HCT116 (cell line): ENCODE data around the gene TCFL5. TPM values are rescaled to one million over a fixed set of nuclear protein-coding genes. Genes with fewer than 3 reads are reported as not detected.

Source experiments
- ATAC-seq: fragments of 200-7000 bp; cut with Tn5 transposase; 2 replicates; pipeline ENCODE4 v1.9.1; 2020; ENCODE audit warnings: mild to moderate bottlenecking, moderate library complexity
- BruUV-seq: library from RNA; stranded (reverse); fragments of 400-500 nt; replicated peaks from 2 replicates; lab custom pipeline; 2021; lab: Mats Ljungman, UMichigan
- CTCF ChIA-PET: fragments of 300-600 bp; sonication (Branson Sonifier 250); formaldehyde crosslinking; loops from one replicate; lab custom pipeline; 2021; ENCODE audit warnings: antibody characterized with exemption; lab: Charles Lee
- POLR2A ChIA-PET: fragments of 300-600, 350-600 bp; sonication (Branson Sonifier 250); formaldehyde crosslinking; loops from one replicate; lab custom pipeline; 2021; ENCODE audit warnings: antibody characterized with exemption; lab: Charles Lee
- RAD21 ChIA-PET, 2 experiments: fragments of 300-600 bp; sonication (Branson Sonifier 250); formaldehyde crosslinking; loops; one replicate each; lab custom pipeline; 2023; ENCODE audit warnings: low total read pairs in 2 of 2; ENCODE audit not compliant: uncharacterized antibody in 2 of 2, unreplicated experiment in 2 of 2, low non-redundant PET in 1 of 2; lab: Charles Lee
- DNase-seq: peaks from one replicate; pipeline ENCODE4 v3.0.0-alpha.2; 2010; ENCODE audit warnings: low read depth, low spot score
- H2AFZ ChIP-seq: fragments of 200-600 bp; shearing (Covaris generic), sonication (generic); 2 replicates; pipeline ENCODE4 v1.6.1; 2017; ENCODE audit warnings: low read depth, mixed run types, mixed read lengths, antibody characterized with exemption, low read length; ENCODE audit not compliant: poor library complexity, severe bottlenecking
- H3K27ac ChIP-seq: 2 replicates; pipeline ENCODE4 v1.5.1; 2012; ENCODE audit warnings: low read depth, low read length
- H3K27me3 ChIP-seq: fragments of 200-600 bp; sonication (generic); 2 replicates; pipeline ENCODE4 v1.6.1; 2016; ENCODE audit warnings: mixed run types, low read length, mixed read lengths; ENCODE audit not compliant: insufficient read depth
- H3K36me3 ChIP-seq, 2 experiments: fragments of 200-500 bp in 1 of 2; fragments of 200-600 bp in 1 of 2; sonication (Bioruptor generic) in 1 of 2; sonication (generic) in 1 of 2; 2 replicates each; pipeline versions ENCODE4 v1.5.1 to v1.6.1; 2014 to 2016; ENCODE audit warnings: low read length in 2 of 2, inconsistent platforms in 1 of 2, mixed read lengths in 1 of 2, mixed run types in 1 of 2; ENCODE audit not compliant: insufficient read depth in 2 of 2, control insufficient read depth in 1 of 2
- H3K4me1 ChIP-seq, 2 experiments: fragments of 200-600 bp in 1 of 2; sonication (generic) in 1 of 2; 2 replicates each; pipeline versions ENCODE4 v1.5.1 to v1.6.1; 2012 to 2017; ENCODE audit warnings: low read length in 2 of 2, inconsistent platforms in 1 of 2, mild to moderate bottlenecking in 1 of 2, mixed read lengths in 1 of 2, mixed run types in 1 of 2, moderate library complexity in 1 of 2; ENCODE audit not compliant: insufficient read depth in 2 of 2, control insufficient read depth in 1 of 2
- H3K4me2 ChIP-seq: fragments of 200-600 bp; sonication (generic); 2 replicates; pipeline ENCODE4 v1.6.1; 2017; ENCODE audit warnings: mixed run types, low read length, mixed read lengths
- H3K4me3 ChIP-seq, 2 experiments: fragments of 200-600 bp in 1 of 2; sonication (generic) in 1 of 2; replicated peaks in 1 of 2; 2 replicates each; pipeline ENCODE4 v1.5.1; 2011 to 2016; ENCODE audit warnings: low read length in 2 of 2, control low read depth in 1 of 2, low read depth in 1 of 2, mild to moderate bottlenecking in 1 of 2, mixed read lengths in 1 of 2, mixed run types in 1 of 2
- H3K79me2 ChIP-seq: fragments of 200-600 bp; sonication (generic); 2 replicates; pipeline ENCODE4 v1.6.1; 2017; ENCODE audit warnings: mild to moderate bottlenecking, mixed run types, low read length, moderate library complexity, mixed read lengths; ENCODE audit not compliant: insufficient read depth
- H3K9ac ChIP-seq: fragments of 200-600 bp; sonication (generic); 2 replicates; pipeline ENCODE4 v1.6.1; 2016; ENCODE audit warnings: low read length, mixed read lengths
- H3K9me2 ChIP-seq: fragments of 200-600 bp; sonication (generic), shearing (Covaris generic); 2 replicates; pipeline ENCODE4 v1.6.1; 2017; ENCODE audit warnings: mixed run types, mild to moderate bottlenecking, moderate library complexity; ENCODE audit not compliant: insufficient read depth
- H3K9me3 ChIP-seq, 2 experiments: fragments of 200-500 bp in 1 of 2; fragments of 200-600 bp in 1 of 2; sonication (Bioruptor generic) in 1 of 2; sonication (generic) in 1 of 2; 2 replicates each; pipeline ENCODE4 v1.6.1; 2014 to 2017; ENCODE audit warnings: low read length in 2 of 2, mixed read lengths in 2 of 2, inconsistent platforms in 1 of 2, low read depth in 1 of 2, mild to moderate bottlenecking in 1 of 2, mixed run types in 1 of 2, moderate library complexity in 1 of 2; ENCODE audit not compliant: control insufficient read depth in 1 of 2, insufficient read depth in 1 of 2
- H4K20me1 ChIP-seq: fragments of 200-600 bp; sonication (generic), shearing (Covaris generic); 2 replicates; pipeline ENCODE4 v1.6.1; 2017; ENCODE audit warnings: mixed run types, mild to moderate bottlenecking, moderate library complexity; ENCODE audit not compliant: insufficient read depth
- ATF3 ChIP-seq: IDR thresholded peaks from 2 replicates; pipeline ENCODE4 v1.6.1; 2012
- CBX3 ChIP-seq: IDR thresholded peaks from 2 replicates; pipeline ENCODE4 v1.6.1; 2012; ENCODE audit warnings: low read depth
- CEBPB ChIP-seq: IDR thresholded peaks from 2 replicates; pipeline ENCODE4 v1.6.1; 2012; ENCODE audit warnings: low read depth
- ELF1 ChIP-seq: IDR thresholded peaks from 2 replicates; pipeline ENCODE4 v1.6.1; 2012; ENCODE audit warnings: low read depth, borderline replicate concordance
- EZH2 ChIP-seq: fragments of 200-600 bp; sonication (generic); IDR thresholded peaks from 2 replicates; pipeline ENCODE4 v1.6.1; 2017; ENCODE audit warnings: antibody characterized with exemption, mixed run types
- EZH2phosphoT487 ChIP-seq: fragments of 200-600 bp; IDR thresholded peaks from 2 replicates; pipeline ENCODE4 v1.6.1; 2018; ENCODE audit warnings: antibody characterized with exemption, borderline replicate concordance
- FOSL1 ChIP-seq: IDR thresholded peaks from 2 replicates; pipeline ENCODE4 v1.6.1; 2012; ENCODE audit warnings: low read depth
- JUND ChIP-seq: IDR thresholded peaks from 2 replicates; pipeline ENCODE4 v1.6.1; 2012
- MAX ChIP-seq: IDR thresholded peaks from 2 replicates; pipeline ENCODE4 v1.6.1; 2012
- POLR2A ChIP-seq: IDR thresholded peaks from 2 replicates; pipeline ENCODE4 v1.7.0; 2011; ENCODE audit warnings: borderline replicate concordance; ENCODE audit not compliant: insufficient read depth, insufficient read length; ENCODE audit errors: extremely low read depth
- POLR2AphosphoS5 ChIP-seq: IDR thresholded peaks from 2 replicates; pipeline ENCODE4 v1.6.1; 2011; ENCODE audit warnings: mild to moderate bottlenecking, low read depth, low read length, moderate library complexity
- SIN3A ChIP-seq: IDR thresholded peaks from 2 replicates; pipeline ENCODE4 v1.6.1; 2012; ENCODE audit warnings: low read depth
- SRF ChIP-seq: IDR thresholded peaks from 2 replicates; pipeline ENCODE4 v1.6.1; 2012; ENCODE audit warnings: low read depth
- TCF7L2 ChIP-seq: IDR thresholded peaks from 2 replicates; pipeline ENCODE4 v1.7.0; 2011; ENCODE audit warnings: borderline replicate concordance, inconsistent platforms; ENCODE audit not compliant: insufficient read depth, insufficient read length; ENCODE audit errors: extremely low read depth
- YY1 ChIP-seq: IDR thresholded peaks from 2 replicates; pipeline ENCODE4 v1.6.1; 2011; ENCODE audit warnings: low read length, low read depth, moderate library complexity, mild to moderate bottlenecking; ENCODE audit not compliant: insufficient replicate concordance; ENCODE audit errors: extremely low read depth
- ZBTB33 ChIP-seq: IDR thresholded peaks from 2 replicates; pipeline ENCODE4 v1.6.1; 2011; ENCODE audit warnings: mild to moderate bottlenecking, low read length, moderate library complexity; ENCODE audit not compliant: insufficient replicate concordance; ENCODE audit errors: extremely low read depth
- ZFX ChIP-seq: fragments of 450-650 bp; IDR thresholded peaks from 2 replicates; pipeline ENCODE4 v1.6.1; 2017
- ZNF274 ChIP-seq: fragments of 200-500 bp; sonication (Bioruptor generic); IDR thresholded peaks from 2 replicates; pipeline ENCODE4 v1.6.1; 2014; ENCODE audit warnings: mild to moderate bottlenecking, low read depth, low read length, inconsistent platforms
- intact Hi-C: fragments of 100-400 bp; cut with micrococcal nuclease; formaldehyde crosslinking; loops from 2 replicates; pipeline ENCODE4 v1.10.0; 2022
- total RNA-seq: library from RNA; stranded (reverse); gene quantifications from one replicate; pipeline ENCODE4 v1.2.1, GENCODE V29; 2021; ENCODE audit not compliant: unreplicated experiment
- TF ChIP-seq, protein P1 (sequence below): IDR thresholded peaks from 2 replicates; pipeline ENCODE4 v1.6.1; 2012; ENCODE audit warnings: low read depth
- TF ChIP-seq, protein P2 (sequence below), 3 experiments: fragments of 200-600 bp in 1 of 3; sonication (generic) in 1 of 3; IDR thresholded peaks in 2 of 3; conservative IDR thresholded peaks in 1 of 3; 2 replicates each; pipeline ENCODE4 v1.5.1; 2012 to 2017; ENCODE audit warnings: low read depth in 2 of 3, low read length in 2 of 3, antibody characterized with exemption in 1 of 3, borderline replicate concordance in 1 of 3, control low read depth in 1 of 3, mild to moderate bottlenecking in 1 of 3, mixed read lengths in 1 of 3, mixed run types in 1 of 3, moderate library complexity in 1 of 3; ENCODE audit not compliant: insufficient read depth in 1 of 3

The TCFL5 gene
- total RNA-seq, 1 experiment from 2014 or later: 20.4 TPM

GRCh38 chr20:62889871-62890270 lies 28.2 kb upstream of the TCFL5 start:
- intact Hi-C loops: no loop called here
- no peak for DNase-seq
- Histone ChIP-seq H3K9ac (no peak overlapping the region), H3K4me3 (no peak overlapping the region), H3K27me3 (no peaks in the 10 kb centered on the region), H3K4me2 (no peak overlapping the region), H2AFZ (no peak overlapping the region), H3K27ac (no peak overlapping the region), H3K4me1 (no peaks in the 10 kb centered on the region), H3K9me2 (no peaks in the 10 kb centered on the region), H4K20me1 (no peaks in the 10 kb centered on the region), H3K36me3 (peaks cover 45 to 58% of the 10 kb centered on the region in 2 experiments), H3K9me3 (no peaks in the 10 kb centered on the region), H3K79me2 (no peaks in the 10 kb centered on the region)
- no peak for TF ChIP-seq EZH2
- TF ChIP-seq CEBPB: no peak
- TF ChIP-seq ZFX: no peak
- TF ChIP-seq, protein P1, sequence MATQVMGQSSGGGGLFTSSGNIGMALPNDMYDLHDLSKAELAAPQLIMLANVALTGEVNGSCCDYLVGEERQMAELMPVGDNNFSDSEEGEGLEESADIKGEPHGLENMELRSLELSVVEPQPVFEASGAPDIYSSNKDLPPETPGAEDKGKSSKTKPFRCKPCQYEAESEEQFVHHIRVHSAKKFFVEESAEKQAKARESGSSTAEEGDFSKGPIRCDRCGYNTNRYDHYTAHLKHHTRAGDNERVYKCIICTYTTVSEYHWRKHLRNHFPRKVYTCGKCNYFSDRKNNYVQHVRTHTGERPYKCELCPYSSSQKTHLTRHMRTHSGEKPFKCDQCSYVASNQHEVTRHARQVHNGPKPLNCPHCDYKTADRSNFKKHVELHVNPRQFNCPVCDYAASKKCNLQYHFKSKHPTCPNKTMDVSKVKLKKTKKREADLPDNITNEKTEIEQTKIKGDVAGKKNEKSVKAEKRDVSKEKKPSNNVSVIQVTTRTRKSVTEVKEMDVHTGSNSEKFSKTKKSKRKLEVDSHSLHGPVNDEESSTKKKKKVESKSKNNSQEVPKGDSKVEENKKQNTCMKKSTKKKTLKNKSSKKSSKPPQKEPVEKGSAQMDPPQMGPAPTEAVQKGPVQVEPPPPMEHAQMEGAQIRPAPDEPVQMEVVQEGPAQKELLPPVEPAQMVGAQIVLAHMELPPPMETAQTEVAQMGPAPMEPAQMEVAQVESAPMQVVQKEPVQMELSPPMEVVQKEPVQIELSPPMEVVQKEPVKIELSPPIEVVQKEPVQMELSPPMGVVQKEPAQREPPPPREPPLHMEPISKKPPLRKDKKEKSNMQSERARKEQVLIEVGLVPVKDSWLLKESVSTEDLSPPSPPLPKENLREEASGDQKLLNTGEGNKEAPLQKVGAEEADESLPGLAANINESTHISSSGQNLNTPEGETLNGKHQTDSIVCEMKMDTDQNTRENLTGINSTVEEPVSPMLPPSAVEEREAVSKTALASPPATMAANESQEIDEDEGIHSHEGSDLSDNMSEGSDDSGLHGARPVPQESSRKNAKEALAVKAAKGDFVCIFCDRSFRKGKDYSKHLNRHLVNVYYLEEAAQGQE: no peak
- TF ChIP-seq ZNF274: no peak
- no peak for TF ChIP-seq POLR2AphosphoS5
- no peak for TF ChIP-seq YY1
- TF ChIP-seq SRF: no peak
- no peak for TF ChIP-seq MAX
- no peak for TF ChIP-seq EZH2phosphoT487
- TF ChIP-seq SIN3A: no peak
- TF ChIP-seq FOSL1: no peak
- TF ChIP-seq ATF3: no peak
- no peak for TF ChIP-seq ZBTB33
- no peak for TF ChIP-seq TCF7L2
- TF ChIP-seq CBX3: no peak
- TF ChIP-seq, protein P2, sequence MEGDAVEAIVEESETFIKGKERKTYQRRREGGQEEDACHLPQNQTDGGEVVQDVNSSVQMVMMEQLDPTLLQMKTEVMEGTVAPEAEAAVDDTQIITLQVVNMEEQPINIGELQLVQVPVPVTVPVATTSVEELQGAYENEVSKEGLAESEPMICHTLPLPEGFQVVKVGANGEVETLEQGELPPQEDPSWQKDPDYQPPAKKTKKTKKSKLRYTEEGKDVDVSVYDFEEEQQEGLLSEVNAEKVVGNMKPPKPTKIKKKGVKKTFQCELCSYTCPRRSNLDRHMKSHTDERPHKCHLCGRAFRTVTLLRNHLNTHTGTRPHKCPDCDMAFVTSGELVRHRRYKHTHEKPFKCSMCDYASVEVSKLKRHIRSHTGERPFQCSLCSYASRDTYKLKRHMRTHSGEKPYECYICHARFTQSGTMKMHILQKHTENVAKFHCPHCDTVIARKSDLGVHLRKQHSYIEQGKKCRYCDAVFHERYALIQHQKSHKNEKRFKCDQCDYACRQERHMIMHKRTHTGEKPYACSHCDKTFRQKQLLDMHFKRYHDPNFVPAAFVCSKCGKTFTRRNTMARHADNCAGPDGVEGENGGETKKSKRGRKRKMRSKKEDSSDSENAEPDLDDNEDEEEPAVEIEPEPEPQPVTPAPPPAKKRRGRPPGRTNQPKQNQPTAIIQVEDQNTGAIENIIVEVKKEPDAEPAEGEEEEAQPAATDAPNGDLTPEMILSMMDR (IDR thresholded peaks at IDR 0.05 in 2 of 3, conservative IDR thresholded peaks at IDR 0.05 in 1 of 3; ENCODE audit: borderline replicate concordance in 1 of 3, insufficient read depth in 1 of 3, low read depth in 2 of 3, low read length in 2 of 3): no peak
- no peak for TF ChIP-seq ELF1
- no peak for TF ChIP-seq JUND
- TF ChIP-seq POLR2A: no peak
- ChIA-PET CTCF (interaction anchor here (1.2 to 1.6 kb wide), 2 partner anchors 67 to 119 kb away, joined by 3 read pairs; no protein-coding TSS in a partner anchor), POLR2A (no interaction called here), RAD21 (no interaction called here)
- ATAC-seq: no peak
- no TSS peak for BruUV-seq
